K562 (cell line): ENCODE results near the gene IGF2BP1. TPM values are rescaled to one million over a fixed set of nuclear protein-coding genes. Genes with fewer than 3 reads are reported as not detected.

ENCODE experiments used
- ATAC-seq: fragments of 200-7000 bp; cut with Tn5 transposase; 3 replicates; pipeline ENCODE4 v1.9.1; 2020; ENCODE audit warnings: moderate library complexity
- BruUV-seq: library from RNA; stranded (reverse); fragments of 400-500 nt; replicated peaks from 2 replicates; lab custom pipeline; 2021; lab: Mats Ljungman, UMichigan
- CTCF ChIA-PET: fragments of 300-600 bp; formaldehyde crosslinking; extraction: SDS; loops from one replicate; lab custom pipeline; 2021; ENCODE audit warnings: low intra/inter-chr PET ratio; lab: Yijun Ruan, JAX
- POLR2A ChIA-PET: fragments of 300-600, 350-650 bp; sonication (Branson Sonifier 250); formaldehyde crosslinking; extraction: SDS; loops from one replicate; lab custom pipeline; 2021; ENCODE audit warnings: antibody characterized with exemption, inconsistent platforms; lab: Yijun Ruan, JAX
- DNase-seq, 4 experiments: peaks; one replicate each; pipeline versions ENCODE4 v3.0.0 to v3.0.0-alpha.2; 2011 to 2018; ENCODE audit warnings: low spot score in 3 of 4, mixed read lengths in 3 of 4; ENCODE audit errors: extremely low read depth in 1 of 4
- FAIRE-seq: peaks from 2 replicates; lab custom pipeline; 2011; peaks lifted over from hg19 to GRCh38; lab: Jason Lieb, UNC
- H2AFZ ChIP-seq: 2 replicates; pipeline ENCODE4 v1.6.0; 2011; ENCODE audit warnings: low read depth, low read length, control low read depth, inconsistent platforms
- H3K27ac ChIP-seq: fragments of 200-600 bp; 3 replicates; pipeline ENCODE4 v1.8.0; 2011; ENCODE audit warnings: low read depth, mild to moderate bottlenecking, control low read depth, inconsistent platforms, low read length, moderate library complexity, mixed read lengths; ENCODE audit errors: extremely low read depth
- H3K27me3 ChIP-seq, 2 experiments: fragments of 300-600 bp in 1 of 2; 2 replicates in 1 of 2; 3 replicates in 1 of 2; pipeline versions ENCODE4 v1.6.0 to v1.8.0; 2011; ENCODE audit warnings: inconsistent platforms in 2 of 2, low read length in 2 of 2, mild to moderate bottlenecking in 1 of 2, mixed read lengths in 1 of 2, moderate library complexity in 1 of 2; ENCODE audit not compliant: control insufficient read depth in 2 of 2, insufficient read depth in 2 of 2
- H3K36me3 ChIP-seq: fragments of 300-600 bp; 3 replicates; pipeline ENCODE4 v1.8.0; 2011; ENCODE audit warnings: mild to moderate bottlenecking, low read length, inconsistent platforms; ENCODE audit not compliant: control insufficient read depth, insufficient read depth
- H3K4me1 ChIP-seq, 2 experiments: fragments of 200-600 bp in 1 of 2; replicated peaks in 1 of 2; 2 replicates in 1 of 2; 3 replicates in 1 of 2; pipeline versions ENCODE4 v1.5.1 to v1.8.0; 2011; ENCODE audit warnings: inconsistent platforms in 2 of 2, low read length in 2 of 2, mild to moderate bottlenecking in 1 of 2, mixed read lengths in 1 of 2, moderate library complexity in 1 of 2; ENCODE audit not compliant: control insufficient read depth in 2 of 2, insufficient read depth in 2 of 2
- H3K4me2 ChIP-seq: 2 replicates; pipeline ENCODE4 v1.6.1; 2011; ENCODE audit warnings: low read length, control low read depth, inconsistent platforms, mixed read lengths; ENCODE audit not compliant: insufficient read depth
- H3K4me3 ChIP-seq: fragments of 200-600 bp; sonication (generic), shearing (Covaris generic); 2 replicates; pipeline ENCODE4 v1.5.1; 2016; ENCODE audit warnings: control low read depth, inconsistent platforms
- H3K79me2 ChIP-seq: fragments of 200-600 bp; 3 replicates; pipeline ENCODE4 v1.8.0; 2011; ENCODE audit warnings: low read length, inconsistent platforms; ENCODE audit not compliant: control insufficient read depth, insufficient read depth
- H3K9ac ChIP-seq, 2 experiments: 2 replicates each; pipeline versions ENCODE4 v1.6.0 to v1.6.1; 2011; ENCODE audit warnings: low read depth in 2 of 2, low read length in 2 of 2, control low read depth in 1 of 2, inconsistent platforms in 1 of 2, mild to moderate bottlenecking in 1 of 2, mixed read lengths in 1 of 2; ENCODE audit not compliant: insufficient read depth in 1 of 2
- H3K9me1 ChIP-seq: one replicate; pipeline ENCODE4 v1.6.0; 2011; ENCODE audit warnings: inconsistent platforms, mild to moderate bottlenecking, low read length, moderate library complexity; ENCODE audit not compliant: control insufficient read depth, insufficient read depth
- H3K9me3 ChIP-seq: replicated peaks from 2 replicates; pipeline ENCODE4 v1.5.1; 2011; ENCODE audit warnings: low read depth, low read length, inconsistent platforms; ENCODE audit not compliant: control insufficient read depth, insufficient read depth
- H4K20me1 ChIP-seq: replicated peaks from 2 replicates; pipeline ENCODE4 v1.6.1; 2011; ENCODE audit warnings: low read length, inconsistent platforms, mixed read lengths; ENCODE audit not compliant: control insufficient read depth, insufficient read depth
- GATAD2B ChIP-seq: fragments of 450-650 bp; IDR thresholded peaks from 2 replicates; pipeline ENCODE4 v1.6.1; 2017; ENCODE audit warnings: mild to moderate bottlenecking, borderline replicate concordance
- HCFC1 ChIP-seq: IDR thresholded peaks from 2 replicates; pipeline ENCODE4 v1.6.1; 2012; ENCODE audit warnings: low read depth, low read length, improper control_type of control experiment
- HOMEZ ChIP-seq: fragments of 250-450 bp; sonication (Bioruptor Pico); IDR thresholded peaks from 2 replicates; pipeline ENCODE4 v1.4.0; 2020; ENCODE audit warnings: mild to moderate bottlenecking, moderate library complexity
- MAX ChIP-seq: sonication (generic); formaldehyde crosslinking; IDR thresholded peaks from 2 replicates; pipeline ENCODE4 v1.9.0; 2022; ENCODE audit warnings: mild to moderate bottlenecking, missing genetic modification reagents
- PRMT5 ChIP-seq: sonication (generic); formaldehyde crosslinking; IDR thresholded peaks from 2 replicates; pipeline ENCODE4 v1.5.0; 2020; ENCODE audit warnings: missing genetic modification reagents
- RBM14 ChIP-seq: fragments of 200-400 bp; formaldehyde crosslinking; IDR thresholded peaks from 2 replicates; pipeline ENCODE4 v1.6.1; 2018; ENCODE audit warnings: low read depth, mild to moderate bottlenecking, low read length, moderate library complexity, borderline replicate concordance; ENCODE audit not compliant: insufficient read depth
- RNF219 ChIP-seq: fragments of 250-450 bp; sonication (Bioruptor Pico); IDR thresholded peaks from 2 replicates; pipeline ENCODE4 v1.5.0; 2022; ENCODE audit warnings: mild to moderate bottlenecking
- TBL1XR1 ChIP-seq, 2 experiments: IDR thresholded peaks; 2 replicates each; pipeline ENCODE4 v1.6.1; 2012; ENCODE audit warnings: improper control_type of control experiment in 2 of 2, low read length in 2 of 2, mild to moderate bottlenecking in 1 of 2
- U2AF2 ChIP-seq: fragments of 200-400 bp; formaldehyde crosslinking; optimal IDR thresholded peaks from 2 replicates; pipeline ENCODE3; 2017; ENCODE audit warnings: low read depth, mild to moderate bottlenecking, low read length
- YY1 ChIP-seq, 3 experiments: IDR thresholded peaks; 2 replicates each; pipeline ENCODE4 v1.6.1; 2011; ENCODE audit warnings: low read length in 2 of 3, mild to moderate bottlenecking in 2 of 3, moderate library complexity in 2 of 3, borderline replicate concordance in 1 of 3, control low read depth in 1 of 3, low read depth in 1 of 3; ENCODE audit not compliant: insufficient read depth in 3 of 3, insufficient replicate concordance in 2 of 3, control insufficient read depth in 1 of 3, insufficient read length in 1 of 3; ENCODE audit errors: extremely low read depth in 1 of 3
- ZBTB17 ChIP-seq: fragments of 450-650 bp; formaldehyde crosslinking; IDR thresholded peaks from 2 replicates; pipeline ENCODE4 v1.4.0; 2020; ENCODE audit warnings: mild to moderate bottlenecking
- ZNF23 ChIP-seq: fragments of 250-450 bp; sonication (Bioruptor Pico); IDR thresholded peaks from 2 replicates; pipeline ENCODE4 v1.4.0; 2020; ENCODE audit warnings: mild to moderate bottlenecking
- ZNF232 ChIP-seq: sonication (generic); formaldehyde crosslinking; IDR thresholded peaks from 2 replicates; pipeline ENCODE4 v1.8.0; 2022; ENCODE audit warnings: mild to moderate bottlenecking, missing genetic modification reagents
- WGBS: fragments of 100-300 bp; shearing (Covaris generic); methylation state at CpG from one replicate; pipeline ENCODE4 v1.1.6; 2016; ENCODE audit warnings: low coverage, mixed read lengths; ENCODE audit not compliant: insufficient coverage; ENCODE audit errors: missing lambda C conversion rate; 5-methylcytosine and 5-hydroxymethylcytosine counted together
- in situ Hi-C: fragments of 300-500 bp; cut with MboI; formaldehyde crosslinking; loops from 4 replicates; pipeline ENCODE4 v1.15.0; 2018; ENCODE audit warnings: inconsistent platforms, mixed read lengths
- intact Hi-C: fragments of 100-400 bp; cut with micrococcal nuclease; formaldehyde crosslinking; loops from 2 replicates; pipeline ENCODE4 v1.14.2; 2022
- polyA plus RNA-seq, 8 experiments: library from polyadenylated mRNA; depleted of rRNA in 4 of 8; stranded (reverse) in 5 of 8; unstranded in 3 of 8; fragments of >200 nt; fragmentation: Nextera tagmentation in 2 of 8; fragmentation: Illumina TruSeq in 1 of 8; extraction: Ambion mirVana in 2 of 8; extraction: Trizol in 1 of 8; gene quantifications; 2 replicates each; pipeline versions ENCODE4 v1.2.1 to v1.2.3, GENCODE V29; 2011 to 2014; ENCODE audit warnings: inconsistent platforms in 1 of 8, missing spikeins in 1 of 8
- total RNA-seq, 7 experiments: library from RNA; depleted of rRNA in 6 of 7; stranded (reverse); fragments of >200 nt in 6 of 7; fragmentation: Illumina TruSeq in 2 of 7; extraction: Trizol in 2 of 7; gene quantifications; 2 replicates each; pipeline versions ENCODE4 v1.2.1 to v1.2.3, GENCODE V29; 2011 to 2021; ENCODE audit warnings: low replicate concordance in 1 of 7

The IGF2BP1 gene
- total and polyA plus RNA-seq, 9 of the 15 experiments (the other 6 are each of a cell fraction or from before 2014, with no cell fraction given), result 13.0 to 318 (median 53.6) TPM

GRCh38 chr17:48989100-48989499 is 8.1 kb upstream of the IGF2BP1 start:
- H3K79me2 ChIP-seq, result peaks cover 12% of the 10 kb centered on the region; the same call in 2 of the 3 replicates
- no peaks in the 10 kb centered on the region for H3K36me3 ChIP-seq
- no peak overlapping the region for H3K9ac ChIP-seq
- no peak overlapping the region for H3K4me3 ChIP-seq
- H3K27me3 ChIP-seq, result no peaks in the 10 kb centered on the region
- no peaks in the 10 kb centered on the region for H3K9me3 ChIP-seq
- ChIA-PET CTCF (no interaction called here), POLR2A (no interaction called here)
- intact Hi-C loops, result no loop called here
- no peaks in the 10 kb centered on the region for H4K20me1 ChIP-seq
- TF ChIP-seq ZNF23 (CRISPR knock-in tag), result no peak
- TF ChIP-seq RNF219 (CRISPR knock-in tag), result no peak
- TF ChIP-seq ZBTB17 (CRISPR knock-in tag), result no peak
- no peak for TF ChIP-seq U2AF2
- no peak for TF ChIP-seq GATAD2B
- TF ChIP-seq PRMT5 (CRISPR knock-in tag), result no peak
- TF ChIP-seq MAX, result no peak
- no peak for TF ChIP-seq YY1 (IDR thresholded peaks at IDR 0.05; ENCODE audit: borderline replicate concordance in 1 of 3, control insufficient read depth in 1 of 3, extremely low read depth in 1 of 3, insufficient read depth in 3 of 3, insufficient read length in 1 of 3, insufficient replicate concordance in 2 of 3, low read depth in 1 of 3, low read length in 2 of 3)
- no peak for TF ChIP-seq HOMEZ (CRISPR knock-in tag)
- no peak for TF ChIP-seq TBL1XR1 (IDR thresholded peaks at IDR 0.05; ENCODE audit: low read length in 2 of 2)
- TF ChIP-seq ZNF232, result no peak
- TF ChIP-seq HCFC1, result no peak
- TF ChIP-seq RBM14, result no peak
- TF ChIP-seq, all 486 proteins: peak for 0
- no TSS peak for BruUV-seq
- H3K4me1 ChIP-seq, result peaks cover 0 to 8% of the 10 kb centered on the region in 2 experiments; a peak in 3 of 5 replicates
- no peak overlapping the region for H3K27ac ChIP-seq
- no peak for ATAC-seq
- no peak overlapping the region for H2AFZ ChIP-seq
- FAIRE-seq, result no peak
- DNase-seq, result no peak
- H3K9me1 ChIP-seq, result no peaks in the 10 kb centered on the region
- 98% methylated on average over 4 of the region's 4 CpGs for WGBS
- in situ Hi-C loops, result no loop called here
- H3K4me2 ChIP-seq, result no peak overlapping the region
